Neural progenitor cell (in vitro differentiated cells): ENCODE results near the gene DAP.

ENCODE experiments used
- CTCF ChIP-seq: fragments of 200-600 bp; sonication (generic); IDR thresholded peaks from 2 replicates; pipeline ENCODE4 v1.5.1; 2017; ENCODE audit warnings: antibody characterized with exemption, mild to moderate bottlenecking
- EZH2 ChIP-seq: fragments of 200-600 bp; sonication (generic); IDR thresholded peaks from 2 replicates; pipeline ENCODE4 v1.6.1; 2017; ENCODE audit warnings: antibody characterized with exemption, mild to moderate bottlenecking, moderate library complexity

GRCh38 chr5:10665799-10666198 is 95.2 kb downstream of the DAP start:
- TF ChIP-seq CTCF (no peak), EZH2 (no peak)
